Renal cortical epithelial cell (primary cell): ENCODE measurements around the gene CALCR. TPM values are rescaled to one million over a fixed set of nuclear protein-coding genes. Genes with fewer than 3 reads are reported as not detected.
"Not testable (repeated sequence)": the region's sequence is repeated elsewhere in the genome, so short reads cannot be mapped to it uniquely, and the experiment has no call there.

ENCODE experiments used
- DNase-seq: peaks from one replicate; pipeline ENCODE4 v3.0.0-alpha.2; 2011; ENCODE audit warnings: low read depth
- total RNA-seq: library from RNA; depleted of rRNA; stranded (reverse); fragments of >200 nt; gene quantifications from 2 replicates; pipeline ENCODE4 v1.2.3, GENCODE V29; 2014

CALCR gene
- total RNA-seq, result 0.17 and 2.8 TPM in 2 replicates

GRCh38 chr7:93574646-93575554 is at the start of gene CALCR:
CALCR (minus strand) TSS chr7:93574724; CDS start chr7:93486981, 87,743 bp downstream.
- no peak for DNase-seq

GRCh38 chr7:93623816-93624215 is 49.3 kb upstream of the CALCR start:
- no peak for DNase-seq

GRCh38 chr7:93622036-93623033 is 47.8 kb upstream of the CALCR start:
- peak; percentile 46 for DNase-seq

- no peak for DNase-seq
Measured at GRCh38 chr7:93620864-93621263, 46.3 kb upstream of the CALCR start.

GRCh38 chr7:93620057-93620456 is 45.5 kb upstream of the CALCR start:
- peak; percentile 72 for DNase-seq

- DNase-seq, result no peak
Measured at GRCh38 chr7:93601363-93601762, 26.8 kb upstream of the CALCR start.

GRCh38 chr7:93594250-93594649 is 19.7 kb upstream of the CALCR start:
- no peak for DNase-seq

- no peak for DNase-seq
Measured at GRCh38 chr7:93592588-93593266, 18.2 kb upstream of the CALCR start.

GRCh38 chr7:93591224-93592050 is 16.9 kb upstream of the CALCR start:
- peak; percentile 11 for DNase-seq

- not testable (repeated sequence) for DNase-seq
Measured at GRCh38 chr7:93586479-93586865, 11.9 kb upstream of the CALCR start.

- DNase-seq, result not testable (repeated sequence)
Measured at GRCh38 chr7:93585694-93586478, 11.4 kb upstream of the CALCR start.

GRCh38 chr7:93579431-93579830 is 4.9 kb upstream of the CALCR start:
- DNase-seq, result no peak

- DNase-seq, result peak; percentile 83
Measured at GRCh38 chr7:93578762-93579161, 4.2 kb upstream of the CALCR start.

GRCh38 chr7:93575555-93576399 is 1.3 kb upstream of the CALCR start:
- peak; percentile 76 for DNase-seq

- DNase-seq, result no peak
Measured at GRCh38 chr7:93574269-93574645, 267 bp downstream of the CALCR start.

- peak; percentile 57 for DNase-seq
Measured at GRCh38 chr7:93569189-93569588, 5.3 kb downstream of the CALCR start.

GRCh38 chr7:93566876-93567275 is 7.6 kb downstream of the CALCR start:
- DNase-seq, result peak; percentile 70

- no peak for DNase-seq
Measured at GRCh38 chr7:93563584-93563983, 10.9 kb downstream of the CALCR start.

- no peak for DNase-seq
Measured at GRCh38 chr7:93562936-93563335, 11.6 kb downstream of the CALCR start.
